ENCODE results near the gene PPP2R3A.

PPP2R3A gene

GRCh38 chr3:135944831-135945230 is 20.7 kb upstream of the PPP2R3A start:
- ATAC-seq, result no peak

DNA sequence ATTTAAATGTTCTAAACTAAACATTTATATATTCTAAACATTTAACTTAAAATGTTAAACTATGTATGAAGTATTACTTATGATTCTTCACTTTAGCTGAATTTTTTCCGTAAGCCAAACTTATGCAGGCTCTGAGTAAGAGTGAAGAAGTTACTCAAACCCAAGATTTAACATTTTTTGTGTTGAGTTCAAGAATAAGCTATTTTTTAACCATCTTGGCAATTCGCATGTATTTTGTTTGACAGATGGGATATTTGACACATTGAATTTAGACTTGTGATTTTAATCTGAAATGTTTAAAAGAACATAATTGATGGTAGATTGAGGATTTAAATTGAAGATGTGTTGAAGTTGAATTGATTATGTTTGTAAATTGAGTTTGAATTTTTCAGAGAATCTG is 14.6 kb upstream of the PPP2R3A start:
- ATAC-seq, result no peak
- no peak for TF ChIP-seq TSHZ2 (CRISPR knock-in tag; IDR thresholded peaks at IDR 0.05)
- TF ChIP-seq ARNTL (CRISPR knock-in tag; IDR thresholded peaks at IDR 0.05; ENCODE audit: borderline replicate concordance, low read depth), result no peak
- TF ChIP-seq GLIS3 (CRISPR knock-in tag; IDR thresholded peaks at IDR 0.05), result no peak
- TF ChIP-seq, protein P1, sequence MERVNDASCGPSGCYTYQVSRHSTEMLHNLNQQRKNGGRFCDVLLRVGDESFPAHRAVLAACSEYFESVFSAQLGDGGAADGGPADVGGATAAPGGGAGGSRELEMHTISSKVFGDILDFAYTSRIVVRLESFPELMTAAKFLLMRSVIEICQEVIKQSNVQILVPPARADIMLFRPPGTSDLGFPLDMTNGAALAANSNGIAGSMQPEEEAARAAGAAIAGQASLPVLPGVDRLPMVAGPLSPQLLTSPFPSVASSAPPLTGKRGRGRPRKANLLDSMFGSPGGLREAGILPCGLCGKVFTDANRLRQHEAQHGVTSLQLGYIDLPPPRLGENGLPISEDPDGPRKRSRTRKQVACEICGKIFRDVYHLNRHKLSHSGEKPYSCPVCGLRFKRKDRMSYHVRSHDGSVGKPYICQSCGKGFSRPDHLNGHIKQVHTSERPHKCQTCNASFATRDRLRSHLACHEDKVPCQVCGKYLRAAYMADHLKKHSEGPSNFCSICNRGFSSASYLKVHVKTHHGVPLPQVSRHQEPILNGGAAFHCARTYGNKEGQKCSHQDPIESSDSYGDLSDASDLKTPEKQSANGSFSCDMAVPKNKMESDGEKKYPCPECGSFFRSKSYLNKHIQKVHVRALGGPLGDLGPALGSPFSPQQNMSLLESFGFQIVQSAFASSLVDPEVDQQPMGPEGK (CRISPR knock-in tag; IDR thresholded peaks at IDR 0.05; ENCODE audit: borderline replicate concordance), result no peak
- no peak for TF ChIP-seq ISL1 (CRISPR knock-in tag; IDR thresholded peaks at IDR 0.05)
- no peak for TF ChIP-seq CREB5 (CRISPR knock-in tag; IDR thresholded peaks at IDR 0.05; ENCODE audit: low read depth)
- TF ChIP-seq ZFP30 (CRISPR knock-in tag; IDR thresholded peaks at IDR 0.05), result no peak
- TF ChIP-seq ZFP3 (CRISPR knock-in tag; IDR thresholded peaks at IDR 0.05), result no peak
- TF ChIP-seq TOX (CRISPR knock-in tag; IDR thresholded peaks at IDR 0.05; ENCODE audit: borderline replicate concordance), result no peak
- no peak for TF ChIP-seq CSRNP3 (CRISPR knock-in tag; IDR thresholded peaks at IDR 0.05)
- no peak for TF ChIP-seq ZC3H10 (CRISPR knock-in tag; IDR thresholded peaks at IDR 0.05)
- no peak for TF ChIP-seq BACH2 (CRISPR knock-in tag; IDR thresholded peaks at IDR 0.05; ENCODE audit: borderline replicate concordance)
- TF ChIP-seq RARB (CRISPR knock-in tag; IDR thresholded peaks at IDR 0.05), result no peak
- no peak for TF ChIP-seq OSR1 (CRISPR knock-in tag; IDR thresholded peaks at IDR 0.05)
- no peak for TF ChIP-seq ZNF70 (CRISPR knock-in tag; IDR thresholded peaks at IDR 0.05)
- TF ChIP-seq POU6F1 (CRISPR knock-in tag; IDR thresholded peaks at IDR 0.05; ENCODE audit: borderline replicate concordance, low read depth), result no peak
- TF ChIP-seq ZNF8 (CRISPR knock-in tag; IDR thresholded peaks at IDR 0.05), result no peak
- no peak for TF ChIP-seq CSDC2 (CRISPR knock-in tag; IDR thresholded peaks at IDR 0.05)
- no peak for TF ChIP-seq ZNF565 (CRISPR knock-in tag; conservative IDR thresholded peaks at IDR 0.05; ENCODE audit: low read depth)

More at GRCh38 chr3:135944831-135945230, 20.7 kb upstream of the PPP2R3A start:
- no peak for TF ChIP-seq ZFP3 (CRISPR knock-in tag; IDR thresholded peaks at IDR 0.05)
- no peak for TF ChIP-seq TOX (CRISPR knock-in tag; IDR thresholded peaks at IDR 0.05; ENCODE audit: borderline replicate concordance)
- no peak for TF ChIP-seq ZNF8 (CRISPR knock-in tag; IDR thresholded peaks at IDR 0.05)
- TF ChIP-seq ISL1 (CRISPR knock-in tag; IDR thresholded peaks at IDR 0.05), result no peak
- TF ChIP-seq ZNF70 (CRISPR knock-in tag; IDR thresholded peaks at IDR 0.05), result no peak
- no peak for TF ChIP-seq POU6F1 (CRISPR knock-in tag; IDR thresholded peaks at IDR 0.05; ENCODE audit: borderline replicate concordance, low read depth)
- TF ChIP-seq, protein P1 (CRISPR knock-in tag; IDR thresholded peaks at IDR 0.05; ENCODE audit: borderline replicate concordance), result no peak
- no peak for TF ChIP-seq RARB (CRISPR knock-in tag; IDR thresholded peaks at IDR 0.05)
- TF ChIP-seq GLIS3 (CRISPR knock-in tag; IDR thresholded peaks at IDR 0.05), result no peak

All from SK-N-SH treated with all-trans-retinoic acid at 6 μM for 48 hours (cell line).